Frontal cortex (tissue), 4 donors: ENCODE results near the gene AQP12B. TPM values are rescaled to one million over a fixed set of nuclear protein-coding genes. Genes with fewer than 3 reads are reported as not detected.

ENCODE experiments used
- DNase-seq, 2 donors: peaks; one replicate each; pipeline ENCODE4 v3.0.0; 2012; ENCODE audit warnings: low spot score in 2 of 2
- FAIRE-seq: peaks from 2 replicates; lab custom pipeline; 2012; peaks lifted over from hg19 to GRCh38; lab: Jason Lieb, UNC
- small RNA-seq: library from RNA; depleted of rRNA; stranded (forward); fragments of <200 nt; gene quantifications from one replicate; pipeline ENCODE3, GENCODE V24; 2014
- total RNA-seq: library from RNA; depleted of rRNA; stranded (reverse); fragments of >200 nt; gene quantifications from one replicate; pipeline ENCODE4 v1.2.3, GENCODE V29; 2014
- donor health status: control.
- donor health status: control.
- donor health status: control.

The AQP12B gene
- total RNA-seq, 1 donor from 2014 or later, result not detected

GRCh38 chr2:240627736-240628506 is 54.8 kb downstream of the AQP12B start:
- no peak for FAIRE-seq
- DNase-seq, result no peak

- DNase-seq, result no peak
- no peak for FAIRE-seq
Observed at GRCh38 chr2:240626531-240627300, 56.0 kb downstream of the AQP12B start.

Small RNAs within 50 kb of the gene (small RNA-seq; reads per million reads assigned to genes)
- not detected for gene AC011298.3

Other genes with a start within 250 kb of the AQP12B start
- gene GPC1, start 247.2 kb downstream of the AQP12B start, total RNA-seq, result 38.7 TPM
- gene ANKMY1, start 124.9 kb downstream of the AQP12B start, total RNA-seq, result 4.9 TPM
- gene DUSP28, start 122.5 kb downstream of the AQP12B start, total RNA-seq, result 9.8 TPM
- 4.5 TPM for gene RNPEPL1, start 114.4 kb downstream of the AQP12B start, total RNA-seq
- gene CAPN10, start 96.2 kb downstream of the AQP12B start, total RNA-seq, result 30.6 TPM
- gene GPR35, start 57.4 kb downstream of the AQP12B start, total RNA-seq, result 0.41 TPM
- not detected for gene AQP12A, start 9.0 kb upstream of the AQP12B start, total RNA-seq
- gene KIF1A, start 137.3 kb upstream of the AQP12B start, total RNA-seq, result 146 TPM
- not detected for gene AGXT, start 185.9 kb upstream of the AQP12B start, total RNA-seq
- gene MAB21L4, start 213.3 kb upstream of the AQP12B start, total RNA-seq, result not detected
- not detected for gene CROCC2, start 223.5 kb upstream of the AQP12B start, total RNA-seq